GM12878 (cell line): ENCODE data around the gene CCDC54.

Source experiments
- GABPA ChIP-seq: IDR thresholded peaks from 2 replicates; pipeline ENCODE4 v1.6.1; 2014; ENCODE audit warnings: antibody characterized with exemption, low read depth, mild to moderate bottlenecking, inconsistent platforms
- POLR2A ChIP-seq: IDR thresholded peaks from 2 replicates; pipeline ENCODE4 v1.6.1; 2011; ENCODE audit warnings: low read depth, mild to moderate bottlenecking, low read length
- RAD51 ChIP-seq: fragments of 450-650 bp; IDR thresholded peaks from 2 replicates; pipeline ENCODE4 v1.6.1; 2016; ENCODE audit warnings: moderate library complexity, mild to moderate bottlenecking, inconsistent platforms
- RCOR1 ChIP-seq: conservative IDR thresholded peaks from 2 replicates; pipeline ENCODE4 v1.6.1; 2012; ENCODE audit warnings: low read depth, low read length, improper control_type of control experiment
- RFX5 ChIP-seq: IDR thresholded peaks from 2 replicates; pipeline ENCODE4 v1.6.1; 2011; ENCODE audit warnings: low read depth, low read length, improper control_type of control experiment
- SKIL ChIP-seq: fragments of 450-650 bp; IDR thresholded peaks from 2 replicates; pipeline ENCODE4 v1.6.1; 2017; ENCODE audit warnings: mild to moderate bottlenecking, low read depth, inconsistent platforms; ENCODE audit not compliant: poor library complexity, severe bottlenecking
- TAF1 ChIP-seq: IDR thresholded peaks from 2 replicates; pipeline ENCODE4 v1.6.1; 2011; ENCODE audit warnings: mild to moderate bottlenecking, low read depth, low read length, borderline replicate concordance
- ZNF274 ChIP-seq: IDR thresholded peaks from one replicate; pipeline ENCODE4 v1.8.0; 2011; ENCODE audit not compliant: insufficient read length, insufficient read depth
- TF ChIP-seq, protein P1 (sequence below), 3 experiments: IDR thresholded peaks in 2 of 3; conservative IDR thresholded peaks in 1 of 3; 2 replicates each; pipeline ENCODE4 v1.5.1; 2011; ENCODE audit warnings: low read depth in 3 of 3, low read length in 3 of 3, mild to moderate bottlenecking in 3 of 3, control low read depth in 2 of 3, moderate library complexity in 2 of 3, inconsistent platforms in 1 of 3, mixed read lengths in 1 of 3; ENCODE audit not compliant: control insufficient read depth in 2 of 3, insufficient read depth in 1 of 3; ENCODE audit errors: extremely low read depth in 1 of 3
- TF ChIP-seq, protein P2 (sequence below): IDR thresholded peaks from 2 replicates; pipeline ENCODE4 v1.6.1; 2012; ENCODE audit warnings: mild to moderate bottlenecking, low read depth, low read length

DNA sequence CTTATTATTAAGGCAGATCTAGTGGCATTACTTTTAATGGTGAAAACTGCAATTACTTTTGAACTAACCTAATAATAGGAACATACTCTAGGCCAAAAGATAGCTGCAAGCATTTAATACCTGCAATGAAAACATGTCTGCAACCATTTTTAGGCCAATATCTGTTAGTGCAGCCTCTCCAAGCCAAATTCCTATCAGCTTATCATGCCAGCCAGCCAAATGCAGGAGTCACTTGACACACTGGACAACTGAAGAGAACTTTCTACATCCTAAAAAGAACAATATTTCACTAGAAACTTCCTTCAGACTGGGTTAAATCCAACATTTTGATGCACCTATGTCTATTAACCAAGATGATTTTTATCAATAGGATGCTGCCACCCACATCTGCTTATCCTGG, 33.8 kb downstream of the CCDC54 start:
- TF ChIP-seq RAD51 (no peak), TAF1 (no peak), SKIL (no peak), ZNF274 (no peak), POLR2A (no peak), RCOR1 (no peak), RFX5 (no peak), GABPA (no peak)
- TF ChIP-seq, protein P1, sequence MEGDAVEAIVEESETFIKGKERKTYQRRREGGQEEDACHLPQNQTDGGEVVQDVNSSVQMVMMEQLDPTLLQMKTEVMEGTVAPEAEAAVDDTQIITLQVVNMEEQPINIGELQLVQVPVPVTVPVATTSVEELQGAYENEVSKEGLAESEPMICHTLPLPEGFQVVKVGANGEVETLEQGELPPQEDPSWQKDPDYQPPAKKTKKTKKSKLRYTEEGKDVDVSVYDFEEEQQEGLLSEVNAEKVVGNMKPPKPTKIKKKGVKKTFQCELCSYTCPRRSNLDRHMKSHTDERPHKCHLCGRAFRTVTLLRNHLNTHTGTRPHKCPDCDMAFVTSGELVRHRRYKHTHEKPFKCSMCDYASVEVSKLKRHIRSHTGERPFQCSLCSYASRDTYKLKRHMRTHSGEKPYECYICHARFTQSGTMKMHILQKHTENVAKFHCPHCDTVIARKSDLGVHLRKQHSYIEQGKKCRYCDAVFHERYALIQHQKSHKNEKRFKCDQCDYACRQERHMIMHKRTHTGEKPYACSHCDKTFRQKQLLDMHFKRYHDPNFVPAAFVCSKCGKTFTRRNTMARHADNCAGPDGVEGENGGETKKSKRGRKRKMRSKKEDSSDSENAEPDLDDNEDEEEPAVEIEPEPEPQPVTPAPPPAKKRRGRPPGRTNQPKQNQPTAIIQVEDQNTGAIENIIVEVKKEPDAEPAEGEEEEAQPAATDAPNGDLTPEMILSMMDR (IDR thresholded peaks at IDR 0.05 in 2 of 3, conservative IDR thresholded peaks at IDR 0.05 in 1 of 3; ENCODE audit: control insufficient read depth in 2 of 3, extremely low read depth in 1 of 3, insufficient read depth in 1 of 3, low read depth in 3 of 3, low read length in 3 of 3), result no peak
- TF ChIP-seq, protein P2, sequence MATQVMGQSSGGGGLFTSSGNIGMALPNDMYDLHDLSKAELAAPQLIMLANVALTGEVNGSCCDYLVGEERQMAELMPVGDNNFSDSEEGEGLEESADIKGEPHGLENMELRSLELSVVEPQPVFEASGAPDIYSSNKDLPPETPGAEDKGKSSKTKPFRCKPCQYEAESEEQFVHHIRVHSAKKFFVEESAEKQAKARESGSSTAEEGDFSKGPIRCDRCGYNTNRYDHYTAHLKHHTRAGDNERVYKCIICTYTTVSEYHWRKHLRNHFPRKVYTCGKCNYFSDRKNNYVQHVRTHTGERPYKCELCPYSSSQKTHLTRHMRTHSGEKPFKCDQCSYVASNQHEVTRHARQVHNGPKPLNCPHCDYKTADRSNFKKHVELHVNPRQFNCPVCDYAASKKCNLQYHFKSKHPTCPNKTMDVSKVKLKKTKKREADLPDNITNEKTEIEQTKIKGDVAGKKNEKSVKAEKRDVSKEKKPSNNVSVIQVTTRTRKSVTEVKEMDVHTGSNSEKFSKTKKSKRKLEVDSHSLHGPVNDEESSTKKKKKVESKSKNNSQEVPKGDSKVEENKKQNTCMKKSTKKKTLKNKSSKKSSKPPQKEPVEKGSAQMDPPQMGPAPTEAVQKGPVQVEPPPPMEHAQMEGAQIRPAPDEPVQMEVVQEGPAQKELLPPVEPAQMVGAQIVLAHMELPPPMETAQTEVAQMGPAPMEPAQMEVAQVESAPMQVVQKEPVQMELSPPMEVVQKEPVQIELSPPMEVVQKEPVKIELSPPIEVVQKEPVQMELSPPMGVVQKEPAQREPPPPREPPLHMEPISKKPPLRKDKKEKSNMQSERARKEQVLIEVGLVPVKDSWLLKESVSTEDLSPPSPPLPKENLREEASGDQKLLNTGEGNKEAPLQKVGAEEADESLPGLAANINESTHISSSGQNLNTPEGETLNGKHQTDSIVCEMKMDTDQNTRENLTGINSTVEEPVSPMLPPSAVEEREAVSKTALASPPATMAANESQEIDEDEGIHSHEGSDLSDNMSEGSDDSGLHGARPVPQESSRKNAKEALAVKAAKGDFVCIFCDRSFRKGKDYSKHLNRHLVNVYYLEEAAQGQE, result no peak
